NCI-H345 treated with DMSO at 0.1 percent for 48 hours (cell line): Measurements from ENCODE around the gene CPXM2.

Source experiments
- DNase-seq: peaks from one replicate; lab custom pipeline; 2025; ENCODE audit not compliant: unreplicated experiment; lab: John Stamatoyannopoulos, UW

CPXM2 gene

GRCh38 chr10:123906296-123906695, 14.7 kb upstream of the CPXM2 start:
- DNase-seq: no peak

GRCh38 chr10:123904834-123905409, 13.3 kb upstream of the CPXM2 start:
- DNase-seq: no peak

GRCh38 chr10:123903621-123904020, 12.0 kb upstream of the CPXM2 start:
- DNase-seq: no peak

GRCh38 chr10:123901621-123902020, 10.0 kb upstream of the CPXM2 start:
- DNase-seq: no peak

- no peak for DNase-seq
These were observed 5.5 kb upstream of the CPXM2 start for GRCh38 chr10:123897146-123897545.

- no peak for DNase-seq
These were observed 4.8 kb upstream of the CPXM2 start for GRCh38 chr10:123896246-123896927.

- DNase-seq: no peak
These were observed 2.0 kb upstream of the CPXM2 start for GRCh38 chr10:123893651-123894050.

GRCh38 chr10:123890756-123891143, 857 bp downstream of the CPXM2 start:
- no peak for DNase-seq

GRCh38 chr10:123890226-123890625, 1.4 kb downstream of the CPXM2 start:
- DNase-seq: no peak

- no peak for DNase-seq
These were observed 1.8 kb downstream of the CPXM2 start for GRCh38 chr10:123889821-123890220.

- DNase-seq: no peak
These were observed 2.9 kb downstream of the CPXM2 start for GRCh38 chr10:123888751-123889150.

- no peak for DNase-seq
These were observed 3.4 kb downstream of the CPXM2 start for GRCh38 chr10:123888256-123888655.

GRCh38 chr10:123886292-123886691, 5.3 kb downstream of the CPXM2 start:
- DNase-seq: no peak

GRCh38 chr10:123885406-123886170, 6.0 kb downstream of the CPXM2 start:
- DNase-seq: no peak

- no peak for DNase-seq
These were observed 6.7 kb downstream of the CPXM2 start for GRCh38 chr10:123884907-123885381.

- no peak for DNase-seq
These were observed 7.2 kb downstream of the CPXM2 start for GRCh38 chr10:123884351-123884906.

- no peak for DNase-seq
These were observed 7.8 kb downstream of the CPXM2 start for GRCh38 chr10:123883673-123884320.

- no peak for DNase-seq
These were observed 8.7 kb downstream of the CPXM2 start for GRCh38 chr10:123882681-123883445.

- DNase-seq: no peak
These were observed 9.4 kb downstream of the CPXM2 start for GRCh38 chr10:123882177-123882576.

- DNase-seq: no peak
These were observed 11.9 kb downstream of the CPXM2 start for GRCh38 chr10:123879606-123880257.
